Bronchial epithelial cell (primary cell): ENCODE data around the gene PRDM2. TPM values are rescaled to one million over a fixed set of nuclear protein-coding genes. Genes with fewer than 3 reads are reported as not detected.

Experiments
- DNase-seq: peaks from one replicate; pipeline ENCODE4 v3.0.0-alpha.2; 2010; ENCODE audit warnings: low read depth
- FAIRE-seq: peaks from 2 replicates; lab custom pipeline; 2011; peaks lifted over from hg19 to GRCh38; lab: Jason Lieb, UNC
- H3K27me3 ChIP-seq: 2 replicates; pipeline ENCODE4 v1.5.1; 2011; ENCODE audit warnings: low read length; ENCODE audit not compliant: control insufficient read depth, insufficient read depth
- H3K36me3 ChIP-seq: 2 replicates; pipeline ENCODE4 v1.5.1; 2011; ENCODE audit warnings: low read length; ENCODE audit not compliant: control insufficient read depth, insufficient read depth
- H3K4me3 ChIP-seq: 2 replicates; pipeline ENCODE4 v1.5.1; 2011; ENCODE audit warnings: mild to moderate bottlenecking, low read depth, low read length, control low read depth
- total RNA-seq: library from RNA; depleted of rRNA; stranded (reverse); fragments of >200 nt; gene quantifications from 2 replicates; pipeline ENCODE4 v1.2.1, GENCODE V29; 2014
- TF ChIP-seq, protein P1 (sequence below): IDR thresholded peaks from 2 replicates; pipeline ENCODE4 v1.5.1; 2011; ENCODE audit warnings: mild to moderate bottlenecking, moderate library complexity, low read length, control low read depth, inconsistent platforms; ENCODE audit not compliant: insufficient read depth, severe bottlenecking

The PRDM2 gene
- total RNA-seq, 1 donor from 2014 or later = 7.1 TPM

DNA sequence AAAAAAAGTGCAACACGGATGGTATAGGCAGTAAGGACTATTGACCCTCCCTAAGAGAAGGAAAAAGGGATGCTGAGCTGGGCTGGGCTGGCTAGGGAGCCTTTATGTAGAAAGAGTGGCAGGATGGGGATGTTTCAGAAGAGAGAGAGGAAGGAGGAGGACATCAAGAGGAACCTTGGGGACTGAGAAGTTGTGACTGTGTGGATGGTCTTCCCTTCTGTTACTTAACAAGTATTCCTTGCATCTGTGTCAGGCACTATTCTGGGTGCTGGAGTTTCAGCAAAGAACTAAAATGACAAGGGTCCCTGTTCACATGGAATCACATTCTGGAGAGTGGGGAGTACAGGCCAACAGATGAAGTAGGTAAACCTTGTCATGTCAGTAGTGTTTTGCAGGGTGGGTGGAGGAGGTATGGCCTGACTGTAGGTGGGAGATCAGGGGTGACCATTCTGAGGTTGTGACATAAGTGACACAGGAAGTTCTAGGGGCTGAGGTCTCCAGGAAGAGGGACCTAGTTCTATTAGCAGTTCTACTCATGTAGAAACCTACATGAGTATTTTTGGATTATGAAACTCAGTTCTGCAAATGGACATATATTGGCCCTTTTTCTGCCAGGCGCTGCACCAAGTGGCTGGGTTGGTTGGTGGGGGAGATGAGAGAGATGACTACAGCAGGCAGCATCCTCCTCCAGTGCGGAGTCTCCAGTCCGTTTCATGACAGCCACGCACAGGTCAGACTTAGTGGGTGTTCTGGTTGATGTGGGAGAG, 53.8 kb downstream of the PRDM2 start:
- Histone ChIP-seq H3K4me3 (no peak overlapping the region), H3K36me3 (peaks cover 4% of the 10 kb centered on the region), H3K27me3 (no peaks in the 10 kb centered on the region)
- DNase-seq (no peak), FAIRE-seq (no peak)
- TF ChIP-seq, protein P1, sequence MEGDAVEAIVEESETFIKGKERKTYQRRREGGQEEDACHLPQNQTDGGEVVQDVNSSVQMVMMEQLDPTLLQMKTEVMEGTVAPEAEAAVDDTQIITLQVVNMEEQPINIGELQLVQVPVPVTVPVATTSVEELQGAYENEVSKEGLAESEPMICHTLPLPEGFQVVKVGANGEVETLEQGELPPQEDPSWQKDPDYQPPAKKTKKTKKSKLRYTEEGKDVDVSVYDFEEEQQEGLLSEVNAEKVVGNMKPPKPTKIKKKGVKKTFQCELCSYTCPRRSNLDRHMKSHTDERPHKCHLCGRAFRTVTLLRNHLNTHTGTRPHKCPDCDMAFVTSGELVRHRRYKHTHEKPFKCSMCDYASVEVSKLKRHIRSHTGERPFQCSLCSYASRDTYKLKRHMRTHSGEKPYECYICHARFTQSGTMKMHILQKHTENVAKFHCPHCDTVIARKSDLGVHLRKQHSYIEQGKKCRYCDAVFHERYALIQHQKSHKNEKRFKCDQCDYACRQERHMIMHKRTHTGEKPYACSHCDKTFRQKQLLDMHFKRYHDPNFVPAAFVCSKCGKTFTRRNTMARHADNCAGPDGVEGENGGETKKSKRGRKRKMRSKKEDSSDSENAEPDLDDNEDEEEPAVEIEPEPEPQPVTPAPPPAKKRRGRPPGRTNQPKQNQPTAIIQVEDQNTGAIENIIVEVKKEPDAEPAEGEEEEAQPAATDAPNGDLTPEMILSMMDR = no peak

DNA sequence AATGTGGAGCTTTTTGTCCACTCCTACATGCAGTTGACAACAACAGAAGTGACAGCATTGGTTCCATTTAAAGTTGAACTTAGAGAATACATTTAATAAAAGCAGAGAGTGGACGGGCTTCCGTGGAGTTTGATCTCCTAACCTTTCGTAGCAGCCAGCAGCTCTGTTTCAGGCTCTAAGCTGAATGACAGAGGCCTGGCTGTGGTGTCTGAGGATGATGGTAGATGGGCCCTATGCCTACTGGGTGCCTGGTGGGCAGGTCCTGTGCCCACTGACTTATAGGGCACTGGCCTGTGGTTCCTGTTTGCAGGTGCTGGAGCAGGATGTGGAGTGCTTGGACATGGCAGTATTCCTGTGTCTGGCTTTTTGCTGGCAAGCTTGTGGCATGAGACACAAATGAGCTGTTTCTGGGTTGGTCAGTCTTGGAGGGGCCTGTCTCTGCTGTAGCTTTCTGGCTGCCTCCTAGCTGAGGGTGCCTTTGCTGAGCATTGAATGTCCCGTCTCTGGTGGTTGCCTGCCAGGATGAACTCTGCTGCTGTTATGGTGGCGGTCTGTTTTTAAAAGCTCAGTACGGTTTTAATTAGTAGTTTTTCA, 54.6 kb downstream of the PRDM2 start:
- Histone ChIP-seq H3K4me3 (no peak overlapping the region), H3K36me3 (peaks cover 4% of the 10 kb centered on the region), H3K27me3 (no peaks in the 10 kb centered on the region)
- FAIRE-seq = no peak
- TF ChIP-seq, protein P1 = no peak
- DNase-seq = no peak

DNA sequence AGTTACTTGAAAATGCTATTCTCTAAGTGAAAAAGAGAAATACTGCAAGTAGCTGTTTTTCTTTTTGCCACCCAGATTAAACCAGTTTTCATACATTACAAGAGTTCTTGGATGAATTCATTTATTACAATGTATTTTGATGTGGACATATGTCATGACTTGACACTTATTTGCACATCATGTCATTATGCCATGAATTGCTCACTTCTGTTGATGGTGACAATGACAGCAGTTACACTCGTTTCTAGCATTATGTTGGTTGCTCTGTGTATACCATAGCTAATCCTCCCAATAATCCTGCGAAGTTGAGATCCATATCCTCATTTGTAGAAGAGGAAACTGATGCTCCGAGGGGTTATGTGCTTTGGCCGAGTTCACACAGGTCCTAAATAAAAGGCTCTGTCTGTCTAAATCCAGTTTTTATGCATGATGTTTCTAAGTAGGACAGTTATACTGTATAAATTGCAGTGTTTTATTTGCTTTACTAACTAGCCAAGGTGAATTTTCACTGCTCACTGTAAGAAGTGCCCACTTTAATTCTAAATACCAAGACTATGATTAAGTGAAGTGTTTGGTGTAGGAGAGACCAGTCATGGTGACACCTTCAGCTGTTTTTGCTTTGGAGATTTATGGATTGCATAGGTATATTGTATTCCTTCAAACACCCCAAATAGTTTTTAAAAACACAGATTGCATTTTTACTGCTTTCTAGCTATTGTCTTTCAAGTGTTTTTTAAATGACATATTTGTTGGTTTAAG, 56.7 kb downstream of the PRDM2 start:
- H3K4me3 ChIP-seq = no peak overlapping the region
- DNase-seq = peak; percentile 47
- no peak for FAIRE-seq
- TF ChIP-seq, protein P1 = no peak
- no peaks in the 10 kb centered on the region for H3K27me3 ChIP-seq
- peaks cover 4% of the 10 kb centered on the region for H3K36me3 ChIP-seq

DNA sequence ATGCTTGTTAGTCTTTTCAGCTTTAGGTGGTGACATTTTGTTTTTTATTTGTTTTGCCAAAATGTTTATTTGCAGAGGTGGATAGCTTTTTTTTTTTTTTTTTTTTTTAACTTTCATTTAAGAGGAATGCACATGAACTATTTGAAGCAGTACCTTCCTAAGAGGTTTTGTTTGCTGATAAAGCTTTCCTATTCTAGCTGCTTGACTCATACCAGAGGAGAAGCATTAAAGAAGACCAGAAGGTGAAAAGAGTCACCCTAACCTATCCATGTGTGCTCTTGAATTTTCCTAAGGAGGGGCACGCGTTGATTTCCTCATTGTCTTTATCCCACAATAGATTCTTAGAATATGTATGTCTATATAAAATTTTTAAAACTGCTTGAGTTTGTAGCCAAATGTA, 57.7 kb downstream of the PRDM2 start:
- H3K36me3 ChIP-seq = peaks cover 2% of the 10 kb centered on the region
- TF ChIP-seq, protein P1 = no peak
- FAIRE-seq (no peak), DNase-seq (peak; percentile 61)
- no peaks in the 10 kb centered on the region for H3K27me3 ChIP-seq
- H3K4me3 ChIP-seq = no peak overlapping the region

DNA sequence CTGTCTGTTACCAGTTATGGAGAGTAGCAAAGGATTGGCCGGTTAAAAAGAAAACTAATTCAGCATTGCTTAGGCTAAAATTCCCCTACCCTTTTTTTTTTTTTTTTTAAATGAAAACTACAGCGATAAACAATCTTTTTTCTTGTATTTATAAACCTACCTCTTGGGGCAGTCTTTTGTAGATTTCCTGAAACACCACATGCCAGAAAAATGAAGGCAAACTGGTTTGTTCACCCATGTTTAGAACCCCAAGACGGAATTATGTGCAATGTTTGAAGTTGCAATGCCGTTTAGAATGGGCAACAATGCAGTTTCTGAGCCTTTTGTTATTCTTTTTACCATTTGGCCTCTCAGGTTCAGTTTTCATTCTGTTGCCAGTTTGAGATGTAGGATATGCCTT, 59.1 kb downstream of the PRDM2 start:
- Histone ChIP-seq H3K36me3 (peaks cover 2% of the 10 kb centered on the region), H3K4me3 (no peak overlapping the region), H3K27me3 (no peaks in the 10 kb centered on the region)
- DNase-seq = peak; percentile 96
- peak; percentile 23 for FAIRE-seq
- TF ChIP-seq, protein P1 = peak; percentile 18
